K562 (cell line): Measurements from ENCODE around the gene EPS8L1. TPM values are rescaled to one million over a fixed set of nuclear protein-coding genes. Genes with fewer than 3 reads are reported as not detected.

Experiments
- CHAMP1 ChIP-seq: fragments of 450-650 bp; IDR thresholded peaks from 2 replicates; pipeline ENCODE4 v1.6.1; 2016; ENCODE audit warnings: mild to moderate bottlenecking
- CHD4 ChIP-seq: fragments of 200-600 bp; sonication (generic); IDR thresholded peaks from 3 replicates; pipeline ENCODE4 v1.6.1; 2012; ENCODE audit warnings: low read depth, mild to moderate bottlenecking, mixed read lengths, low read length, inconsistent platforms; ENCODE audit not compliant: insufficient read depth, insufficient replicate concordance, poor library complexity, severe bottlenecking
- KHSRP ChIP-seq: fragments of 450-650 bp; IDR thresholded peaks from 2 replicates; pipeline ENCODE4 v1.6.1; 2017
- LEF1 ChIP-seq: fragments of 450-650 bp; IDR thresholded peaks from 2 replicates; pipeline ENCODE4 v1.6.1; 2016; ENCODE audit warnings: mild to moderate bottlenecking
- MCM2 ChIP-seq: fragments of 450-650 bp; IDR thresholded peaks from 2 replicates; pipeline ENCODE4 v1.6.1; 2017; ENCODE audit warnings: low read depth, mild to moderate bottlenecking
- PHB2 ChIP-seq: fragments of 450-650 bp; IDR thresholded peaks from 2 replicates; pipeline ENCODE4 v1.6.1; 2017; ENCODE audit warnings: low read depth
- PTTG1 ChIP-seq: fragments of 450-650 bp; IDR thresholded peaks from 2 replicates; pipeline ENCODE4 v1.6.1; 2016; ENCODE audit warnings: low read depth, mild to moderate bottlenecking, missing genetic modification characterization, missing compliant biosample characterization
- SNIP1 ChIP-seq: fragments of 450-650 bp; IDR thresholded peaks from 2 replicates; pipeline ENCODE4 v1.7.1; 2017; ENCODE audit warnings: low read depth, mild to moderate bottlenecking
- SPI1 ChIP-seq: IDR thresholded peaks from 2 replicates; pipeline ENCODE4 v1.6.1; 2011; ENCODE audit warnings: low read depth, low read length, control low read depth, borderline replicate concordance
- THRB ChIP-seq: fragments of 450-650 bp; formaldehyde crosslinking; conservative IDR thresholded peaks from 2 replicates; pipeline ENCODE4 v1.4.0; 2022; ENCODE audit warnings: mild to moderate bottlenecking, missing genetic modification characterization
- ZBTB7A ChIP-seq: IDR thresholded peaks from 2 replicates; pipeline ENCODE4 v1.6.1; 2011; ENCODE audit warnings: low read depth, mild to moderate bottlenecking, low read length, moderate library complexity, borderline replicate concordance; ENCODE audit not compliant: control insufficient read depth
- ZSCAN29 ChIP-seq: fragments of 450-650 bp; IDR thresholded peaks from 2 replicates; pipeline ENCODE4 v1.6.1; 2017
- ZZZ3 ChIP-seq: fragments of 450-650 bp; IDR thresholded peaks from 2 replicates; pipeline ENCODE4 v1.6.1; 2016; ENCODE audit warnings: antibody characterized with exemption, mild to moderate bottlenecking, moderate library complexity
- polyA plus RNA-seq, 8 experiments: library from polyadenylated mRNA; depleted of rRNA in 4 of 8; stranded (reverse) in 5 of 8; unstranded in 3 of 8; fragments of >200 nt; fragmentation: Nextera tagmentation in 2 of 8; fragmentation: Illumina TruSeq in 1 of 8; extraction: Ambion mirVana in 2 of 8; extraction: Trizol in 1 of 8; gene quantifications; 2 replicates each; pipeline versions ENCODE4 v1.2.1 to v1.2.3, GENCODE V29; 2011 to 2014; ENCODE audit warnings: inconsistent platforms in 1 of 8, missing spikeins in 1 of 8
- total RNA-seq, 7 experiments: library from RNA; depleted of rRNA in 6 of 7; stranded (reverse); fragments of >200 nt in 6 of 7; fragmentation: Illumina TruSeq in 2 of 7; extraction: Trizol in 2 of 7; gene quantifications; 2 replicates each; pipeline versions ENCODE4 v1.2.1 to v1.2.3, GENCODE V29; 2011 to 2021; ENCODE audit warnings: low replicate concordance in 1 of 7
- TF ChIP-seq, protein P1 (sequence below): sonication (generic); formaldehyde crosslinking; IDR thresholded peaks from 2 replicates; pipeline ENCODE4 v1.5.0; 2020; ENCODE audit warnings: missing genetic modification reagents
- TF ChIP-seq, protein P2 (sequence below), 2 experiments: fragments of 450-650 bp; formaldehyde crosslinking in 1 of 2; IDR thresholded peaks; 2 replicates each; pipeline versions ENCODE4 v1.4.0 to v1.6.1; 2014 to 2020; ENCODE audit warnings: mild to moderate bottlenecking in 2 of 2, borderline replicate concordance in 1 of 2, low read depth in 1 of 2

The EPS8L1 gene
- total and polyA plus RNA-seq, 9 of the 15 experiments (the other 6 are each of a cell fraction or from before 2014, with no cell fraction given) = 0.35 to 22.1 (median 11.9) TPM

- TF ChIP-seq ZSCAN29 = no peak
- TF ChIP-seq SPI1 = no peak
- no peak for TF ChIP-seq CHD4
- no peak for TF ChIP-seq PHB2
- peak; percentile 44; the same call in 1 of the 2 replicates for TF ChIP-seq ZBTB7A
- TF ChIP-seq, protein P1, sequence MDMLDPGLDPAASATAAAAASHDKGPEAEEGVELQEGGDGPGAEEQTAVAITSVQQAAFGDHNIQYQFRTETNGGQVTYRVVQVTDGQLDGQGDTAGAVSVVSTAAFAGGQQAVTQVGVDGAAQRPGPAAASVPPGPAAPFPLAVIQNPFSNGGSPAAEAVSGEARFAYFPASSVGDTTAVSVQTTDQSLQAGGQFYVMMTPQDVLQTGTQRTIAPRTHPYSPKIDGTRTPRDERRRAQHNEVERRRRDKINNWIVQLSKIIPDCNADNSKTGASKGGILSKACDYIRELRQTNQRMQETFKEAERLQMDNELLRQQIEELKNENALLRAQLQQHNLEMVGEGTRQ (CRISPR knock-in tag) = no peak
- no peak for TF ChIP-seq SNIP1
- TF ChIP-seq ZZZ3 = no peak
- TF ChIP-seq, protein P2, sequence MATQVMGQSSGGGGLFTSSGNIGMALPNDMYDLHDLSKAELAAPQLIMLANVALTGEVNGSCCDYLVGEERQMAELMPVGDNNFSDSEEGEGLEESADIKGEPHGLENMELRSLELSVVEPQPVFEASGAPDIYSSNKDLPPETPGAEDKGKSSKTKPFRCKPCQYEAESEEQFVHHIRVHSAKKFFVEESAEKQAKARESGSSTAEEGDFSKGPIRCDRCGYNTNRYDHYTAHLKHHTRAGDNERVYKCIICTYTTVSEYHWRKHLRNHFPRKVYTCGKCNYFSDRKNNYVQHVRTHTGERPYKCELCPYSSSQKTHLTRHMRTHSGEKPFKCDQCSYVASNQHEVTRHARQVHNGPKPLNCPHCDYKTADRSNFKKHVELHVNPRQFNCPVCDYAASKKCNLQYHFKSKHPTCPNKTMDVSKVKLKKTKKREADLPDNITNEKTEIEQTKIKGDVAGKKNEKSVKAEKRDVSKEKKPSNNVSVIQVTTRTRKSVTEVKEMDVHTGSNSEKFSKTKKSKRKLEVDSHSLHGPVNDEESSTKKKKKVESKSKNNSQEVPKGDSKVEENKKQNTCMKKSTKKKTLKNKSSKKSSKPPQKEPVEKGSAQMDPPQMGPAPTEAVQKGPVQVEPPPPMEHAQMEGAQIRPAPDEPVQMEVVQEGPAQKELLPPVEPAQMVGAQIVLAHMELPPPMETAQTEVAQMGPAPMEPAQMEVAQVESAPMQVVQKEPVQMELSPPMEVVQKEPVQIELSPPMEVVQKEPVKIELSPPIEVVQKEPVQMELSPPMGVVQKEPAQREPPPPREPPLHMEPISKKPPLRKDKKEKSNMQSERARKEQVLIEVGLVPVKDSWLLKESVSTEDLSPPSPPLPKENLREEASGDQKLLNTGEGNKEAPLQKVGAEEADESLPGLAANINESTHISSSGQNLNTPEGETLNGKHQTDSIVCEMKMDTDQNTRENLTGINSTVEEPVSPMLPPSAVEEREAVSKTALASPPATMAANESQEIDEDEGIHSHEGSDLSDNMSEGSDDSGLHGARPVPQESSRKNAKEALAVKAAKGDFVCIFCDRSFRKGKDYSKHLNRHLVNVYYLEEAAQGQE (IDR thresholded peaks at IDR 0.05; ENCODE audit: borderline replicate concordance) = no peak; the same call in none of the 2 replicates
- TF ChIP-seq, protein P2 (CRISPR knock-in tag; IDR thresholded peaks at IDR 0.05; ENCODE audit: low read depth) = no peak
- no peak for TF ChIP-seq KHSRP
- 0 out of 2 replicates have a peak, but pooled peaks have one; percentile 10 for TF ChIP-seq THRB (CRISPR knock-in tag)
- TF ChIP-seq CHAMP1 = no peak
- TF ChIP-seq PTTG1 (tag) = no peak
- TF ChIP-seq MCM2 = no peak
- TF ChIP-seq LEF1 = no peak; the same call in 1 of the 2 replicates
Observed at GRCh38 chr19:55041627-55042343, 33.9 kb upstream of the EPS8L1 start (continued).
